PC-9 (cell line): Measurements from ENCODE around the gene SDF2L1.

ENCODE experiments used
- EZH2 ChIP-seq: fragments of 200-600 bp; sonication (generic); IDR thresholded peaks from 2 replicates; pipeline ENCODE4 v1.8.0; 2017; ENCODE audit warnings: antibody characterized with exemption, low read depth
- TF ChIP-seq, protein P1 (sequence below): fragments of 200-600 bp; sonication (generic); conservative IDR thresholded peaks from 2 replicates; pipeline ENCODE4 v1.6.1; 2017; ENCODE audit warnings: mixed run types, antibody characterized with exemption, mild to moderate bottlenecking, moderate library complexity

DNA sequence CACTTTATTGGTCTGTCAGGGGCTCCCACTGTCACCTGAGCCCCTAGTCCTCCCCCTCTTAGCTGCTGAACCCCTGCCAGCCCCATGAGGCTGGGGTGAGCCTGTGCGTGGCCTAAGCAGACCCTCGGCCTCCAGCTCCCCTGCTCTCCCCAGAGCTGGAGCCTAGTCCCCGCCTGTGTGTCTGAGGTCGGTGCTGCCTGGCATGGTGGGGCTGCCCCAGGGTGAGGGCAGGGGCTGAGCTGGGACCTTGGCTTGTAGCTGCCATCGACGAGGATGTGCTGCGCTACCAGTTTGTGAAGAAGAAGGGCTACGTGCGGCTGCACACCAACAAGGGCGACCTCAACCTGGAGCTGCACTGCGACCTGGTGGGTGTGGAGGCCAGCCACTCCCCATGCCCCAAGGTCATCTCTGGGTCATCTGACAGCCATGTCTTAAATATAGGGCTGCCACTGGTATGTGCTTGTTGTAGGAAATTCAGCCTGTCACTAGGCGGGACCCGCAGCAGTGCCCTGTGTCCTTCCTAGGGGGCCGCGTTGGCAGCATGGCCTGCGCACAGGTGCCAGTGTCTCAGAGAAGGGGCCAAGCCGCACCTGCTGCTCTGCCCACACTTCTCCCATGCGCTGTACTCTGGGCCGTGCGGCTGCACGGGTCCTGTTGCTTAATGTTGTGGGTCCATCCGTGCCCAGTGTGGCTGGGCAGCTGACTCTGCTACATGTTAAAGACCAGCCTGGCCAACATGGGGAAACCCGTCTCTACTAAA is 44.7 kb downstream of the SDF2L1 start:
- TF ChIP-seq, protein P1, sequence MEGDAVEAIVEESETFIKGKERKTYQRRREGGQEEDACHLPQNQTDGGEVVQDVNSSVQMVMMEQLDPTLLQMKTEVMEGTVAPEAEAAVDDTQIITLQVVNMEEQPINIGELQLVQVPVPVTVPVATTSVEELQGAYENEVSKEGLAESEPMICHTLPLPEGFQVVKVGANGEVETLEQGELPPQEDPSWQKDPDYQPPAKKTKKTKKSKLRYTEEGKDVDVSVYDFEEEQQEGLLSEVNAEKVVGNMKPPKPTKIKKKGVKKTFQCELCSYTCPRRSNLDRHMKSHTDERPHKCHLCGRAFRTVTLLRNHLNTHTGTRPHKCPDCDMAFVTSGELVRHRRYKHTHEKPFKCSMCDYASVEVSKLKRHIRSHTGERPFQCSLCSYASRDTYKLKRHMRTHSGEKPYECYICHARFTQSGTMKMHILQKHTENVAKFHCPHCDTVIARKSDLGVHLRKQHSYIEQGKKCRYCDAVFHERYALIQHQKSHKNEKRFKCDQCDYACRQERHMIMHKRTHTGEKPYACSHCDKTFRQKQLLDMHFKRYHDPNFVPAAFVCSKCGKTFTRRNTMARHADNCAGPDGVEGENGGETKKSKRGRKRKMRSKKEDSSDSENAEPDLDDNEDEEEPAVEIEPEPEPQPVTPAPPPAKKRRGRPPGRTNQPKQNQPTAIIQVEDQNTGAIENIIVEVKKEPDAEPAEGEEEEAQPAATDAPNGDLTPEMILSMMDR, result no peak
- TF ChIP-seq EZH2, result no peak
